ENCODE data around the gene KLF6.

DNA sequence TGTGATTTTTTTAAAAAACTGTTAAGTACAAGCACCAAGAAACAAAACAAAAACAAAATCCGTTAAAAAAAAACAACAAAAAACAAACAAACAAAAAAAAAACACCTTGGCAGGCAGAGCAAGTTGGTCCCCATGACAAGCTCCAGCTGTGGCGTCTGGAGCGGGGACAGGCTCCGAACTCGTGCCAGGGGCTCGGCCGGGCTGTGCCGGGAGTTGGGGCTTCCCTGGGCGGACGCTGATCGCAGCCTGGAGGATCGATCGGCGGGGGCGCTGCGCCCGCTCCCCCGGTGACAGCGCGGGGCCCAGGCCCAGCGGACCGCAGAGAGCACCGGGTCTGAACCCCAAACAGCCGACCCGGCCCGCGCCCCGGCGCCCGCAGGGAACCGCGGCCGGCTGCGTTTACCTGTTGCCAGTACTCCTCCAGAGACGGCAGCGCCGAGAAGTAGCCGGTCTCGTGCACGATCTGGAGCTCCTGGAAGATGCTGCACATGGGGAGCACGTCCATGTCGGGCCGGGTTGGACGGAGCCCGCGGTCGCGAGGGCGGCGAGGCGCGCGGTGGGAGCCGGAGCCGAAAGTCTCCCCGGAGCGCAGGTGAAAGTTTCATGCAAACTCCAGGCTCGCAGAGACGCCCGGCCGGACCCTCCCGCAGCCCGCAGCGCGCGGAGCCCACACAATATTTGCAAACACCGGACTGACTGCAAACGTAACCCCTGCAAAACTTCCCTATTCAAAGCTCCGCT, at the start of gene KLF6:
- TF ChIP-seq, protein P1, sequence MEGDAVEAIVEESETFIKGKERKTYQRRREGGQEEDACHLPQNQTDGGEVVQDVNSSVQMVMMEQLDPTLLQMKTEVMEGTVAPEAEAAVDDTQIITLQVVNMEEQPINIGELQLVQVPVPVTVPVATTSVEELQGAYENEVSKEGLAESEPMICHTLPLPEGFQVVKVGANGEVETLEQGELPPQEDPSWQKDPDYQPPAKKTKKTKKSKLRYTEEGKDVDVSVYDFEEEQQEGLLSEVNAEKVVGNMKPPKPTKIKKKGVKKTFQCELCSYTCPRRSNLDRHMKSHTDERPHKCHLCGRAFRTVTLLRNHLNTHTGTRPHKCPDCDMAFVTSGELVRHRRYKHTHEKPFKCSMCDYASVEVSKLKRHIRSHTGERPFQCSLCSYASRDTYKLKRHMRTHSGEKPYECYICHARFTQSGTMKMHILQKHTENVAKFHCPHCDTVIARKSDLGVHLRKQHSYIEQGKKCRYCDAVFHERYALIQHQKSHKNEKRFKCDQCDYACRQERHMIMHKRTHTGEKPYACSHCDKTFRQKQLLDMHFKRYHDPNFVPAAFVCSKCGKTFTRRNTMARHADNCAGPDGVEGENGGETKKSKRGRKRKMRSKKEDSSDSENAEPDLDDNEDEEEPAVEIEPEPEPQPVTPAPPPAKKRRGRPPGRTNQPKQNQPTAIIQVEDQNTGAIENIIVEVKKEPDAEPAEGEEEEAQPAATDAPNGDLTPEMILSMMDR (conservative IDR thresholded peaks at IDR 0.05; ENCODE audit: low read depth, low read length) = no peak
- TF ChIP-seq EZH2 (IDR thresholded peaks at IDR 0.05; ENCODE audit: borderline replicate concordance, low read depth, low read length, poor library complexity, severe bottlenecking) = no peak

All from A673 (cell line).